ENCODE data around the gene GET4.
"Not testable (repeated sequence)": the region's sequence is repeated elsewhere in the genome, so short reads cannot be mapped to it uniquely, and the experiment has no call there.

GET4 gene

DNA sequence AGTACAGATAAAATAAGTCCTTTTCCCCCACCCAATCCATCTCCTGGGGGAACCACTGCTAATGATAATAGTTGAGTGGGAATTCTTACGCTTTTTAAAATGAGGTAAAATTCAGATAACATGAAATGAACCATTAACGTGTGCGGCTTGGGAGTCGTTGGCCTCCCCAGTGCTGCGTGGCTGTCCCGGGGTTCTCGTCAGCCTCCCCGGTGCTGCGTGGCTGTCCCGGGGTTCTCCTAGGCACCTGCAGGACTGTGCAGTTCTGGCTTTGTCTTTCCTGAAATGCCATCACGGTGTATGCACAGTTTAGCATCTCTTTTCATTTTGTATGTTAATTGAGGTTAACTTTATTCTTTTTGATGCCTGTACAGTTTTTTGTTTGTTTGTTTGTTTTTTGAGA is 30.6 kb upstream of the GET4 start:
- DNase-seq: no peak

DNA sequence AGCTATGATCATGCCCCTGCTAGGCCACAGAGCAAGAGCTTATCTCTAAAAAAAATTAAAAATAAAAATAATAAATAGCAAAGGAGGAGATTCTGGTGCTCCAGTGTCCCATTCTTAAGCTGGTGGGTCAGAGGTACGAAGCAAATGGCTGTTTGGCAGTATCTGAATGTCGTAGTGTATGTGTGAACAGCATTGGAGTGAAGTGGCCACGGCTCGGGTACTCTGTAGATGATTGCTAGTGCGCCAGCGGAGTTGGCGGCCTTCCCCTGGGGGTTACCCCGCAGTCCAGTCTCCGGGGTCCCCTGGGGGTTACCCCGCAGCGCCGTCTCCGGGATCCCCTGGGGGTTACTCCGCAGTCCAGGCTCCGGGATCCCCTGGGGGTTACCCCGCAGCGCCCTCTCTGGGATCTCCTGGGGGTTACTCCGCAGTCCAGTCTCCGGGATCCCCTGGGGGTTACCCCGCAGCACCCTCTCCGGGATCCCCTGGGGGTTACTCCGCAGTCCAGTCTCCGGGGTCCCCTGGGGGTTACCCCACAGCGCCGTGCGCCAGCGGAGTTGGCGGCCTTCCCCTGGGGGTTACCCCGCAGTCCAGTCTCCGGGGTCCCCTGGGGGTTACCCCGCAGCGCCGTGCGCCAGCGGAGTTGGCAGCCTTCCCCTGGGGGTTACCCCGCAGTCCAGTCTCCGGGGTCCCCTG is 29.2 kb upstream of the GET4 start:
- DNase-seq: not testable (repeated sequence)

GRCh38 chr7:847728-848127 is 28.6 kb upstream of the GET4 start:
- DNase-seq: not testable (repeated sequence)

GRCh38 chr7:849145-849544 is 27.2 kb upstream of the GET4 start:
- no peak for DNase-seq

DNA sequence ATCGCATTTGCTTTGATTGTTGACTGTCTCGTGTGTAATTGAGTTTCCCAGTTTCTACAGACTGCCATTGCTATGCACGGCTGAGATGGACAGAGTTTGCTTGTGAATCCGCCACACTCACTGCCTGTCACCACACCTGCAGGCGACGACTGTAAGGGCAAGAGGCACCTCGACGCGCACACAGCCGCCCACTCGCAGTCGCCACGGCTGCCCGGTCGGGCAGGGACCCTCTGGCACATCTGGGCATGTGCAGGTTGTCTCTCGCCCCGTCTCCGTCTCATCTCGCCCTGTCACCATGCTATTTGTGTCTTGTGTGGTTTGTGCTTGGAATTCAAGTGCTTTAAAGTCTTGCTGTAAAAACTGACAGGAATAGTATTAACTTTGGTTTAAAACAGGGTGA is 26.6 kb upstream of the GET4 start:
- no peak for DNase-seq

DNA sequence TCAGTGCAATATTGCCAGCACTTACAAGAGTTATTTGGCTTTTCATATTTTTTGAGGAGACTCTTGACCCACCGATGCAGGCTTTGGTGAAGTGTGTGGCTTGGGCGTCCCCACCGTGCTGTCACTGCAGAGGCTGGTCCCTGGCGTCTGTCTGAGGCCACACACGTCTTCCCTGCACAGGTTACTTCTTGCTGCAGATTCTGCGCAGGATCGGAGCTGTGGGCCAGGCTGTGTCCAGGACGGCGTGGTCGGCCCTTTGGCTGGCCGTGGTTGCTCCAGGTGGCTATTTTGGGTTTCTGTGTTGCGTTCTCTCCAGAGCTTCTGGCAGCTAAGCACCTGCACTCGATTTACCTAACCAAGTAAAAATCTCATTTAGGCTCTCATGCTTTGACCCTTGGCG is 25.1 kb upstream of the GET4 start:
- no peak for DNase-seq

- DNase-seq: no peak
Measured at GRCh38 chr7:853366-854117, 22.8 kb upstream of the GET4 start.

DNA sequence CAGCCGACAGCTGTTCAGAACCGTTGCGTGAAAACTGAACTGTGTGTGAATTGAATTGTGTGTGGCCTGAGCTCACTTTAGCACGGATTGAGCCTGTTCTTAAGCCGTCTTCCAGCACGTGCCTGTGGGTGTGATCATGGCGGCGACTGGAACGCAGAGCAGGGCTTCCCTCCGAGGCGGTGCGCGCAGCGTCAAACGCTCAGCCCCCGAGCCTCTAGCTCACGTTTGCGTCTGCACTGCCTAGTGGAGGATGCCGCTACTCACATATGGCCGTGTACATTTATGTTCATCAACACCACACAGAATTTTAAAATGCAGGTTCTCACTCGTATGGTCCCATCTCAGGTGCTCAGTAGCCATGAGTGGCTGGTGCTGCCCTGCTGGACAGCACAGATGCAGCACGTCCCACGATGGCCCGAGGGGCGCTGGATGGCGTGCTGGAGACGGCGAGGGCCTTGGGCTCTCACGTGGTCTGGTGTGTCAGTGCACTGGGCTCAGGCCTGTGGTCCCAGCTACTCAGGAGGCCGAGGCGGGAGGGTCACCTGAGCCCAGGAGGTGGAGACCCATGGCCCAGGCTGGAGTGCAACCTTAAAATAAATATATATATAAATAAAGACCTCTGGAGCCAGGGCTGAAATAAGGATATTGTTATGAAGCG is 22.1 kb upstream of the GET4 start:
- no peak for DNase-seq

DNA sequence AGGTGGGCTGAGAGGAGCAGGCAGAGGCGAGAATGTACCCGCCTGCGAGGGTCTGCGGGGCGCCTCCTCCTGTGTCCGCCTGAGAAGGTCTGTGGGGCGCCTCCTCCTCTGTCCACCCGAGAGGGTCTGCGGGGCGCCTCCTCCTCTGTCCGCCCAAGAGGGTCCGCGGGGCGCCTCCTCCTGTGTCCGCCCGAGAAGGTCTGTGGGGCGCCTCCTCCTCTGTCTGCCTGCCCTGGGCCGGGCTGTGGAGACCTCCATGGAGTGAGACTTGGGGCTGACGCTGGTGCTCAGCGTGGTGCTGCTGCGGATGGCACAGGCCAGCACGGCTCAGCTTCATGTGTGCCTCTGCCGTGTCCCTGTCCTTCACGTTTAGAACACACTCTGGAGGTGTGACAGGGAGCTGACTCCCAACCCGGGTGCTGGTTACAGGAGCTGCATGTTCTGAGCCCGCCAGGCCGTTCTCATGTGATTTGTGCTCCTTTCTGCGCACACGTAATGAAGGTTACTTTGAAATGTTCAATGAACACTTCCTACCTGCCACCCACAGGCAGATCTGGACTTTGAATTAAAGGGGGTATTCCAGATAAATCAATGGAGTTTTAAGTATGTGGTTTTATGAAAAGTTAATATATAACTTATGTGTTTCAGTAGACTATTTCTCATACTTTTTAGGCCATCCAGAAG is 20.5 kb upstream of the GET4 start:
- DNase-seq: no peak

- no peak for DNase-seq
Measured at GRCh38 chr7:856444-857095, 19.8 kb upstream of the GET4 start.

DNA sequence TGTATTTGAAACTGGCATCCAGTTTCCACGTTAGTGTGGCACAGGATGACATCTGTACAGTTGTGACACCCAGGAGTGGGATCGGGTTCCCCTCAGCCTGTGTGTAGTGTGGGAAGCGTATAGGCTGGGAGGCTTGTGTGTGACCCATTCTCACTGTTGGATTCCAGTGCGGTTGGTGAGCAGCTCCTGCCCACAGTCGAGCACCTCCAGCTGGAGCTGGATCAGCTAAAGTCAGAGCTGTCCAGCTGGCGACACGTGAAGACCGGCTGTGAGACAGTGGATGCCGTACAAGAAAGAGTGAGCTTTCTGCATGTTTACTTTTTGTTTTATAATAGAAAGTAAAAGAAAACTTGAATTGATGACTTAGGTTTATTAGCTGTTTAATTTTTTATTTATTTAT is 18.7 kb upstream of the GET4 start:
- no peak for DNase-seq

DNA sequence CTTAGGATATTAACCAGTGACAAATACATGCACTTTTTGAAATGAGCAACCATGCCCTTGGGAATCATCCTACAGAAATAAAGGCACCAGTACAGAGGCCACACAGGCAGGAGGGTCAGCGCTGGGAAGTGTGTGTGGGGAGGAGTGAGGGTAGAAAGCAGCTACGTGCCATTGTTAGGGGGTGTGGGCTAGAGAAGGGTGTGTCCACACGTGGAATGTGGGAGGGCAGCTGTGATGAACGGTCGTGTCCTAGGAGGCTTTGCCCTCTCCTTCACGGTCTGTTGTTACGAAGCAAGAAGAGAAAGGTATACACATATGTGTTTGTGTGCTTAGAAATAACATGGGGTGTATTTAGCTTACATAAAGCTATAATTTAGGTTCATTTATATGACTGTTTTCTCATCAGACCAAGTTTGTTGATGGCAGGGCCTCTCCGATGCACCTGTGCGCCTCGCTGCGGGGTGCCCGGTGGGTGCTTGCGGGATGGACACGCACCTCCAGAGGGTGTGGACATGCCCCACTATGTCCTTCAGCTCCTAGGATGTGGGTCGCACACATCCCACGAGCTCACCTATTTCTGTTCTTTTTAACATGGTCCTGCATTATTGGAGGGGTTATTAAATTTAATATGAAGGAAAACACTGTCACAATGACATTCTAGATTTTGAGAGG is 16.9 kb upstream of the GET4 start:
- no peak for DNase-seq

- DNase-seq: no peak
Measured at GRCh38 chr7:860149-860548, 16.2 kb upstream of the GET4 start.

- DNase-seq: no peak
Measured at GRCh38 chr7:861222-861621, 15.1 kb upstream of the GET4 start.

GRCh38 chr7:862157-862556 is 14.2 kb upstream of the GET4 start:
- DNase-seq: no peak

DNA sequence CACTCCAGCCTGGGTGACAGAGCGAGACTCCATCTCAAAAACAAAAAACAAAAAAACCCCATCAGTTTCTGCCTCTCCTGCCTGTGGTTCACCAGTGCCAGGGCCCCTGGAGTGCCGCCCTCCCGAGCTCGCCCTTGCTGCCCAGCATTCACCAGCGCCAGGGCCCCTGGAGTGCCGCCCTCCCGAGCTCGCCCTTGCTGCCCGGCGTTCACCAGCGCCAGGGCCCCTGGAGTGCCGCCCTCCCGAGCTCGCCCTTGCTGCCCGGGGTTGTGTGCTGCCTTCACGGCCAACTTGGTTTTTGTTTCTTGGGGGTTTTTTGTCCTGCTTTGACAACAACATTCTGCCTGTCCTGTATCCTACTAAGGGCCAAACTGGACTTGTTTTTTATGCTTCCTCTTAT is 13.2 kb upstream of the GET4 start:
- DNase-seq: no peak

- no peak for DNase-seq
Measured at GRCh38 chr7:865921-866320, 10.4 kb upstream of the GET4 start.

DNA sequence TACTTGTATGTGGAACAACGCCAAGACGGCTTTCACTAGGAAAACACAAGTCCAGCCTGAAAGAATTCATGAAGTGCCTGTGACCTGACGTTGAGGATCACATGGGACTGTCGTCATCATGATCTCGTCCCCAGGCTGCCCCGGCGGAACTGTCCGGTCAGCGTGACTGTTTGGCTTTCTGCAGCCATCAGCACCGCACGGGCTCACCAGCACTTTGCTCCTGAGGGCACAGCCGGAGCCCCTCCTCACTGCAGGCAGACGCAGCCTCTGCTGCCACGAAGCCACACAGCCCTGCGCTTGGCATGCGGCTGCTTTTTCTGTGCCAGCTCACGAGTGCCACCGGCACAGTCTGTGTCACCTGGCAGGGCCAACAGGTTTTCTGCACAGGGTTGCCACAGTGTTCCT is 9.4 kb upstream of the GET4 start:
- DNase-seq: no peak

GRCh38 chr7:867406-868188 is 8.8 kb upstream of the GET4 start:
- DNase-seq: no peak

DNA sequence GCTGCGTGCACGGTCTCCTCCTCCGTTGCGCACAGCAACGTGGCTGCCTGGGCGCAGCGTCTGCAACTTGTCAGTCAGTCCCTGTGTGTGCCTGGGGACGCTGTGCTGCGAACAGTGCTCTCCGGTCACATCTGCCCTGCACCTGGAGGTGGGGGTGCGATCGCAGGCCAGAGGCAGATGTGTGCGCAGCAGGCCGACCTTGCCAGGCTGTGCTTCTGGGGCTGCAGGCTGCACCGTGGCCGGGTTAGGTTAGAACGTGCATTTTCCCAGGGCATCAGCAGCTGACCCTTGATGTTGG is 8.2 kb upstream of the GET4 start:
- no peak for DNase-seq

- no peak for DNase-seq
Measured at GRCh38 chr7:869348-869747, 7.0 kb upstream of the GET4 start.
